Small intestine (tissue), 7 donors: ENCODE measurements around the gene CMC2. TPM values are rescaled to one million over a fixed set of nuclear protein-coding genes. Genes with fewer than 3 reads are reported as not detected.

ENCODE experiments used
- DNase-seq, 2 donors: peaks; one replicate each; pipeline versions ENCODE4 v3.0.0 to v3.0.0-alpha.2; 2013
- FAIRE-seq: peaks from 2 replicates; lab custom pipeline; 2012; peaks lifted over from hg19 to GRCh38; lab: Jason Lieb, UNC
- H3K27ac ChIP-seq, 3 donors: one replicate each; pipeline ENCODE4 v1.5.1; 2013; ENCODE audit warnings: low read length in 2 of 3, mild to moderate bottlenecking in 2 of 3, control low read depth in 1 of 3, inconsistent platforms in 1 of 3, low read depth in 1 of 3, moderate library complexity in 1 of 3
- H3K27me3 ChIP-seq, 3 donors: one replicate each; pipeline ENCODE4 v1.6.1; 2013; ENCODE audit warnings: low read length in 3 of 3, inconsistent platforms in 1 of 3; ENCODE audit not compliant: control insufficient read depth in 3 of 3, insufficient read depth in 3 of 3
- H3K36me3 ChIP-seq, 3 donors: one replicate each; pipeline ENCODE4 v1.6.1; 2013; ENCODE audit warnings: low read length in 3 of 3, inconsistent platforms in 1 of 3, low read depth in 1 of 3, mild to moderate bottlenecking in 1 of 3, moderate library complexity in 1 of 3; ENCODE audit not compliant: control insufficient read depth in 3 of 3, insufficient read depth in 2 of 3
- H3K4me1 ChIP-seq, 3 donors: one replicate each; pipeline ENCODE4 v1.6.1; 2013; ENCODE audit warnings: low read length in 2 of 3, inconsistent platforms in 1 of 3, low read depth in 1 of 3, mild to moderate bottlenecking in 1 of 3, moderate library complexity in 1 of 3; ENCODE audit not compliant: control insufficient read depth in 3 of 3, insufficient read depth in 2 of 3
- H3K4me3 ChIP-seq, 3 donors: one replicate each; pipeline ENCODE4 v1.5.1; 2013; ENCODE audit warnings: low read length in 3 of 3, control low read depth in 1 of 3, inconsistent platforms in 1 of 3, low read depth in 1 of 3, mild to moderate bottlenecking in 1 of 3, moderate library complexity in 1 of 3
- H3K9me3 ChIP-seq, 2 donors: one replicate each; pipeline ENCODE4 v1.6.1; 2013; ENCODE audit warnings: low read depth in 1 of 2, low read length in 1 of 2; ENCODE audit not compliant: control insufficient read depth in 2 of 2, insufficient read depth in 1 of 2
- WGBS, 3 donors: extraction: QIAGEN DNeasy Blood & Tissue Kit; methylation state at CpG; one replicate each; pipeline ENCODE4 v1.1.7; 2013; 5-methylcytosine and 5-hydroxymethylcytosine counted together
- polyA plus RNA-seq, 4 donors: library from polyadenylated mRNA; stranded (reverse) in 3 of 4; unstranded in 1 of 4; fragments of 200-250 nt in 3 of 4; fragments of 120-200 nt in 1 of 4; gene quantifications; one replicate each; pipeline versions ENCODE4 v1.2.1 to v1.2.3, GENCODE V29; 2013
- donor health status: healthy with polysubstance abuse.
- donor health status: control.
- donor health status: control.
- donor health status: Bipolar disorder and iron deficiency.
- donor health status: healthy.

Gene CMC2
- polyA plus RNA-seq, 4 donors = 50.0 to 140 (median 125) TPM

DNA sequence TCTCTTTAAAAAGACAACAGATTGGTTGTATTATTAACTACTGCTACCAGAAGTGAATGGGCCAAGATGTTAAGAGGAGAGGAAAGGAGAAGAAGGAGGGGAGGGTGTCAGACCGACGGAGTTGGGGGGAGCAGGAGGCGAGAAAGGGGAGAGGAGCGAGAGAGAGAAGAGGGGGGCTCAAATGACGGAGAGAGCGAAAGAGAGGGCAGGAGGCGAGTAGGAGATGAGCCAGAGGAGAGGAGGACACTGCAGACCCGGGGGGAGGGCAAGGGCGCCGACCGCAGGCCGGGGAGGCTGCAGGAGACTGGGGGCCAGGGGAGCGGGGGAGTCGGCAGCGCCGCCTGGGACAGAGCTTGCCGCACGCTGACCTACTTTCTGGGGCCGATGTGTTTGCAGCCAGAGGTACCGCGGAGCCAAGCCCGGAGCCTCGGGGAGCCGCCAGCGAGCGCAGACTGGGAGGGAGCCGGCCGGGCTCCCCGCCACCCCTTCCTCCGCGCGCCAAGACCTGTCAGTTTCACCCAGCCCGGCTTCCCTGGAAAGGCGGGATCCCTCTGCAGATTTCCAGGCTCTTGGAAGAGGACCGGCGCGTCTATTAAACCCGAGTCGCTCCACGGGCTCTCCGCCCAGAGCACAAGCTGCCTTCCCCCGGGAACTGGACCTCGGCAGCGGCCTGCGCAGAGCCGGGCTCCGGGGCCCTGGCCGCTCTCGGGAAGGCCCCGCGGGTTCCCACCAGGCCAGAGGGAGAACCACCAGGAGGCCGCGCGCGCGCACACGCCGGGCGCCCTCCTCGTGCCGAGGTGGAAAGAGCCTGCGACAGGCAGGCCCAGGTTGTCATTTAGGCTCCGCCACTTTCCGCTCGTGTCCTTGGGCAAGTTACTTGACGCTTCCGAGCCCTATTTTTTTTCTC, 74.6 kb downstream of the CMC2 start:
- 2 to 4% (median 2%) methylated on average over 59 to 67 of the region's 67 CpGs for WGBS, 3 donors
- peaks cover 0 to 4% (median 0%) of the 10 kb centered on the region in 3 donors for H3K4me1 ChIP-seq
- peak; percentile 52 to 72 for DNase-seq
- H3K9me3 ChIP-seq = no peaks in the 10 kb centered on the region
- peaks cover 0 to 3% (median 0%) of the 10 kb centered on the region in 3 donors for H3K27me3 ChIP-seq
- H3K27ac ChIP-seq = peak overlapping the region in 2 of 3 donors; percentile 51 to 60
- no peaks in the 10 kb centered on the region for H3K36me3 ChIP-seq
- H3K4me3 ChIP-seq = peak overlapping the region in 2 of 3 donors; percentile 37 to 39
- FAIRE-seq = no peak

DNA sequence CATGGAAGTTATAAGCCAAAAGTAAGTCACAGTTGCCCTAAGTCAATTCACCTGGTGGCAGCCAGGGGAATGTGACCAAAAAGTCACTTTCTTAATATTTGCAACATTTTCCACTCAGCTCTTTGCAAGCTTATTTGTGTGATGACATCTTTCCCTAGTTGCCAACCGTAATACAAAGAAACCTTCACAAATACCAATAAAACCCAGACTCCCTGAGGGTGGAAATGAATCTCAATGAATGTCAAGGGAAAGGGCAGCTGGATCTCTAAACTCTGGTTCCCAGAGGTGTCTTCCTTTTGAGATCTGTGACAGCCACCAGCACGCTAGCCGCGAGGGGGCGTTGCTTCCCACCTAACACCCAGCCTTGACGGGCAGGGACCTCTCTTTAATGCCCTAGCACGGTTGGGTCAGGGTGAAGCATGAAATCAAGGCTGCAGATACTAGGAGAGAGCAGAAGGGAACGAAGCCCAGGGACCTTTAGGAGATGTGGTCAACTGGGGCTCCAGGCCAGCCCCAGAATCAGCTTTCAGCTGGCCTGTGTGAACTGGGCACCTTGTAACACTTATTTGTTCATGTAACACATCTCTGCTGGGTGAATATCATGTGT, 82.2 kb downstream of the CMC2 start:
- Histone ChIP-seq H3K27me3 (no peaks in the 10 kb centered on the region), H3K27ac (no peak overlapping the region), H3K4me1 (peaks cover 0 to 2% (median 0%) of the 10 kb centered on the region in 3 donors), H3K9me3 (no peaks in the 10 kb centered on the region), H3K4me3 (no peak overlapping the region), H3K36me3 (no peaks in the 10 kb centered on the region)
- FAIRE-seq = no peak
- peak; percentile 45 to 72 for DNase-seq
- 12 to 21% (median 13%) methylated on average over 8 of the region's 8 CpGs for WGBS, 3 donors

GRCh38 chr16:80923356-80923755, 83.3 kb downstream of the CMC2 start:
- DNase-seq = no peak
- no peaks in the 10 kb centered on the region for H3K27me3 ChIP-seq
- no peaks in the 10 kb centered on the region for H3K36me3 ChIP-seq
- no peaks in the 10 kb centered on the region for H3K9me3 ChIP-seq
- WGBS, 3 donors = 96 to 98% (median 97%) methylated on average over 4 of the region's 4 CpGs
- FAIRE-seq = no peak
- H3K4me1 ChIP-seq = peaks cover 0 to 2% (median 0%) of the 10 kb centered on the region in 3 donors
- H3K27ac ChIP-seq = no peak overlapping the region
- no peak overlapping the region for H3K4me3 ChIP-seq

Other genes with a start within 250 kb of the CMC2 start
- 1 to 10 TPM; 1.9 to 3.0 (median 2.8) TPM for gene CDYL2, start 202.3 kb downstream of the CMC2 start, polyA plus RNA-seq
- gene CENPN, start 329 bp upstream of the CMC2 start, polyA plus RNA-seq = 10 to 100 TPM in 2 of 4 donors, 1 to 10 TPM in 2; 5.8 to 22.9 (median 8.5) TPM
- gene ATMIN, start 29.0 kb upstream of the CMC2 start, polyA plus RNA-seq = 10 to 100 TPM; 13.5 to 29.6 (median 15.6) TPM
- under 1 TPM in 2 of 4 donors, not detected in 2; 0.54 to 0.74 TPM for gene C16orf46, start 70.4 kb upstream of the CMC2 start, polyA plus RNA-seq
- 10 to 100 TPM in 3 of 4 donors, 1 to 10 TPM in 1; 2.7 to 28.3 (median 19.5) TPM for gene GCSH, start 89.5 kb upstream of the CMC2 start, polyA plus RNA-seq
- 10 to 100 TPM in 2 of 4 donors, 1 to 10 TPM in 2; 1.4 to 31.1 (median 17.8) TPM for gene BCO1, start 231.8 kb upstream of the CMC2 start, polyA plus RNA-seq